Peyer's patch (tissue), 4 donors: ENCODE data around the gene ARHGAP23. TPM values are rescaled to one million over a fixed set of nuclear protein-coding genes. Genes with fewer than 3 reads are reported as not detected.

Experiments used
- DNase-seq, 3 donors: peaks; one replicate each; pipeline ENCODE4 v3.0.0-alpha.2; 2017 to 2019
- H3K27ac ChIP-seq, 4 donors: fragments of 200-600 bp; sonication (generic); one replicate each; pipeline ENCODE4 v1.5.1; 2016 to 2019
- H3K27me3 ChIP-seq, 2 donors: fragments of 200-600 bp; sonication (generic); one replicate each; pipeline ENCODE4 v1.5.1; 2019
- H3K36me3 ChIP-seq, 3 donors: fragments of 200-600 bp; sonication (generic); one replicate each; pipeline ENCODE4 v1.5.1; 2016 to 2019
- H3K4me1 ChIP-seq, 4 donors: fragments of 200-600 bp; sonication (generic); one replicate each; pipeline ENCODE4 v1.5.1; 2016 to 2019
- H3K4me3 ChIP-seq, 4 donors: fragments of 200-600 bp; sonication (generic); 1 replicate in 3 of 4; 2 replicates in 1 of 4; pipeline ENCODE4 v1.5.1; 2016 to 2019; ENCODE audit warnings: mild to moderate bottlenecking in 1 of 4
- H3K9me3 ChIP-seq, 4 donors: fragments of 200-600 bp; sonication (generic); one replicate each; pipeline ENCODE4 v1.5.1; 2016 to 2019; ENCODE audit warnings: mild to moderate bottlenecking in 1 of 4
- CTCF ChIP-seq, 6 experiments: fragments of 450-650 bp in 4 of 6; fragments of 200-600 bp in 2 of 6; sonication (generic) in 1 of 6; IDR thresholded peaks; one replicate each; pipeline ENCODE4 v1.5.1; 2017 to 2019; ENCODE audit warnings: antibody characterized with exemption in 6 of 6, mild to moderate bottlenecking in 3 of 6, moderate library complexity in 1 of 6
- POLR2A ChIP-seq, 2 donors: fragments of 450-650 bp; IDR thresholded peaks; one replicate each; pipeline ENCODE4 v1.5.1; 2017; ENCODE audit warnings: antibody characterized with exemption in 2 of 2, mild to moderate bottlenecking in 2 of 2, moderate library complexity in 2 of 2
- total RNA-seq, 4 donors: library from RNA; depleted of rRNA; stranded (reverse); fragments of >200 nt; gene quantifications; one replicate each; pipeline ENCODE4 v1.1.0, GENCODE V29; 2016

Gene ARHGAP23
- total RNA-seq, 4 donors from 2014 or later = 0.88 to 36.3 (median 8.9) TPM

GRCh38 chr17:38561416-38562214 lies 133.4 kb downstream of the ARHGAP23 start:
- TF ChIP-seq CTCF (IDR thresholded peaks at IDR 0.05) (no peak), POLR2A (IDR thresholded peaks at IDR 0.05) (no peak)
- peaks cover 0 to 39% of the 10 kb centered on the region in 2 donors for H3K27me3 ChIP-seq

More at GRCh38 chr17:38561416-38562214, 133.4 kb downstream of the ARHGAP23 start:
- H3K27ac ChIP-seq = no peak overlapping the region
- peaks cover 0 to 6% (median 0%) of the 10 kb centered on the region in 4 donors for H3K9me3 ChIP-seq
- H3K4me1 ChIP-seq = peaks cover 0 to 31% (median 9%) of the 10 kb centered on the region in 4 donors
- DNase-seq = no peak
- no peak overlapping the region for H3K4me3 ChIP-seq
- no peaks in the 10 kb centered on the region for H3K36me3 ChIP-seq

Other genes starting within 250 kb of the ARHGAP23 start
- gene TBC1D3, start 235.9 kb upstream of the ARHGAP23 start, total RNA-seq = not detected
- gene MRPL45, start 131.3 kb upstream of the ARHGAP23 start, total RNA-seq = 10 to 100 TPM in 3 of 4 donors, 1 to 10 TPM in 1; 6.6 to 23.8 (median 17.8) TPM
- gene GPR179, start 84.5 kb upstream of the ARHGAP23 start, total RNA-seq = under 1 TPM in 2 of 4 donors, not detected in 2; 0.13 to 0.18 TPM
- gene SOCS7, start 76.6 kb upstream of the ARHGAP23 start, total RNA-seq = 10 to 100 TPM; 14.2 to 24.5 (median 16.1) TPM
- 10 to 100 TPM in 1 of 4 donors, 1 to 10 TPM in 3; 3.2 to 10.6 (median 8.4) TPM for gene SRCIN1, start 177.5 kb downstream of the ARHGAP23 start, total RNA-seq
- gene EPOP, start 246.5 kb downstream of the ARHGAP23 start, total RNA-seq = 1 to 10 TPM in 1 of 4 donors, under 1 TPM in 1, not detected in 2; 0.54 to 3.3 TPM